Ishikawa (cell line): ENCODE results near the gene RPRM.

Experiments
- CEBPB ChIP-seq: IDR thresholded peaks from 2 replicates; pipeline ENCODE4 v1.6.1; 2012
- CREB1 ChIP-seq: IDR thresholded peaks from 2 replicates; pipeline ENCODE4 v1.6.1; 2012; ENCODE audit warnings: low read depth
- MAX ChIP-seq: IDR thresholded peaks from 2 replicates; pipeline ENCODE4 v1.6.1; 2012
- TCF12 ChIP-seq: IDR thresholded peaks from 2 replicates; pipeline ENCODE4 v1.6.1; 2012; ENCODE audit warnings: low read depth
- TEAD4 ChIP-seq: IDR thresholded peaks from 2 replicates; pipeline ENCODE4 v1.6.1; 2012
- YY1 ChIP-seq: IDR thresholded peaks from 2 replicates; pipeline ENCODE4 v1.6.1; 2012; ENCODE audit warnings: low read depth
- ZBTB7A ChIP-seq: IDR thresholded peaks from 2 replicates; pipeline ENCODE4 v1.6.1; 2012; ENCODE audit warnings: low read depth

GRCh38 chr2:153462338-153462859 lies 16.2 kb downstream of the RPRM start:
- TF ChIP-seq MAX = no peak
- no peak for TF ChIP-seq YY1
- TF ChIP-seq CEBPB = no peak
- no peak for TF ChIP-seq TCF12
- TF ChIP-seq TEAD4 = no peak
- TF ChIP-seq ZBTB7A = no peak
- no peak for TF ChIP-seq CREB1
